ENCODE measurements around the gene SPATA4. TPM values are rescaled to one million over a fixed set of nuclear protein-coding genes. Genes with fewer than 3 reads are reported as not detected.

The SPATA4 gene
- total and polyA plus RNA-seq, 2 donors (not counting 3 experiments of a cell fraction or from before 2014, with no cell fraction given) = not detected

GRCh38 chr4:176150704-176151103 is 44.7 kb downstream of the SPATA4 start:
- POLR2A ChIA-PET = no interaction called here
- Histone ChIP-seq H3K4me2 (ENCODE audit: insufficient read depth, low read length) (no peak overlapping the region), H3K79me2 (ENCODE audit: control insufficient read depth, insufficient read depth, low read length) (no peaks in the 10 kb centered on the region), H3K4me1 (ENCODE audit: control insufficient read depth, extremely low read depth, insufficient read depth, low read length) (no peaks in the 10 kb centered on the region), H3K36me3 (ENCODE audit: control insufficient read depth in 2 of 2, extremely low read depth in 1 of 2, insufficient read depth in 2 of 2, low read length in 2 of 2) (no peaks in the 10 kb centered on the region), H4K20me1 (replicated peaks; ENCODE audit: control insufficient read depth, extremely low read depth, insufficient read depth, low read length) (no peaks in the 10 kb centered on the region), H2AFZ (ENCODE audit: low read depth, low read length) (no peak overlapping the region), H3K27me3 (ENCODE audit: control insufficient read depth in 2 of 2, insufficient read depth in 2 of 2, low read length in 2 of 2) (no peaks in the 10 kb centered on the region), H3K27ac (ENCODE audit: insufficient read depth, low read depth, low read length) (no peak overlapping the region), H3K9ac (replicated peaks; ENCODE audit: extremely low read depth, insufficient read depth, low read length) (no peak overlapping the region), H3K4me3 (replicated peaks in 1 of 3; ENCODE audit: insufficient read depth in 1 of 3, low read depth in 1 of 3, low read length in 3 of 3) (no peak overlapping the region), H3K9me1 (replicated peaks; ENCODE audit: control insufficient read depth, extremely low read depth, insufficient read depth, low read length) (no peaks in the 10 kb centered on the region), H3K9me3 (replicated peaks; ENCODE audit: control insufficient read depth, insufficient read depth, low read length) (no peaks in the 10 kb centered on the region)
- BruUV-seq (replicated peaks) = no TSS peak
- FAIRE-seq (no peak), DNase-seq (ENCODE audit: low read depth, low spot score) (no peak)
- intact Hi-C loops (cut with micrococcal nuclease) (loop anchor here (1.0 to 5.0 kb wide), 2 partner anchors 127 to 191 kb away; no protein-coding TSS in a partner anchor), dilution Hi-C loops (cut with MboI; ENCODE audit: extremely low pct_ligation_motif_present, low sequenced_read_pairs) (no loop called here)
- CTCF ChIA-PET = interaction anchor here (0.6 to 4.0 kb wide), 16 partner anchors 10 to 190 kb away, joined by 3 to 92 read pairs (median 4); no protein-coding TSS in a partner anchor
- TF ChIP-seq JUN (IDR thresholded peaks at IDR 0.05; ENCODE audit: borderline replicate concordance, insufficient read depth, insufficient read length, low read depth) = no peak
- TF ChIP-seq GATA2 (IDR thresholded peaks at IDR 0.05; ENCODE audit: insufficient read depth, insufficient read length, low read depth, low read length) = no peak
- TF ChIP-seq POLR2A (IDR thresholded peaks at IDR 0.05; ENCODE audit: low read depth, low read length) = no peak
- no peak for TF ChIP-seq POLR2AphosphoS5 (IDR thresholded peaks at IDR 0.05; ENCODE audit: insufficient read depth, low read depth, low read length)
- TF ChIP-seq FOS (IDR thresholded peaks at IDR 0.05; ENCODE audit: borderline replicate concordance, insufficient read depth, low read length) = no peak
- no peak for TF ChIP-seq CTCF (IDR thresholded peaks at IDR 0.05; ENCODE audit: extremely low read depth in 1 of 2, insufficient read depth in 1 of 2, low read depth in 1 of 2, low read length in 2 of 2)
- no peak for TF ChIP-seq EZH2 (IDR thresholded peaks at IDR 0.05; ENCODE audit: borderline replicate concordance, low read depth, low read length, severe bottlenecking)
- no peak for TF ChIP-seq MAX (IDR thresholded peaks at IDR 0.05; ENCODE audit: insufficient read depth, insufficient read length)
- TF ChIP-seq MYC (IDR thresholded peaks at IDR 0.05; ENCODE audit: low read depth, low read length) = no peak

All from endothelial cell of umbilical vein (primary cell).